ENCODE measurements around the gene SLC6A13.

DNA sequence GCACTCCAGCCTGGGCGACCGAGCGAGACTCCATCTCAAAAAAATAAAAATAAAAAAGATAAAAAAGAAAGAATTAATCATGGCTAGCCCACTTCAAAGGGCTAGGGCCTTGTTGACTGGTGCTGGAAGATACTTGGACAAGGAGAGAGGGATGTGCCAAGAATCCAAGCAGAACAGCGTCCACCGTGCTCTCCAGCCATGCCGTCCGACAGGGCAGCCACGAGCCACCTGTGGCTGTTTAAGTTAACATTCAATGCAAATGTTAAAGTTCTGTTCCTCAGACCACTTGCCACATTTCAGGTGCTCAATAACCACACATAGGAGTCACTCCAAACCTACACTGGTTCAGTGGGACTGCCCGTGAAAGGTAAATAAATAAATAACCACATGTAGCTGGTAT is 21.4 kb downstream of the SLC6A13 start:
- TF ChIP-seq, protein P1, sequence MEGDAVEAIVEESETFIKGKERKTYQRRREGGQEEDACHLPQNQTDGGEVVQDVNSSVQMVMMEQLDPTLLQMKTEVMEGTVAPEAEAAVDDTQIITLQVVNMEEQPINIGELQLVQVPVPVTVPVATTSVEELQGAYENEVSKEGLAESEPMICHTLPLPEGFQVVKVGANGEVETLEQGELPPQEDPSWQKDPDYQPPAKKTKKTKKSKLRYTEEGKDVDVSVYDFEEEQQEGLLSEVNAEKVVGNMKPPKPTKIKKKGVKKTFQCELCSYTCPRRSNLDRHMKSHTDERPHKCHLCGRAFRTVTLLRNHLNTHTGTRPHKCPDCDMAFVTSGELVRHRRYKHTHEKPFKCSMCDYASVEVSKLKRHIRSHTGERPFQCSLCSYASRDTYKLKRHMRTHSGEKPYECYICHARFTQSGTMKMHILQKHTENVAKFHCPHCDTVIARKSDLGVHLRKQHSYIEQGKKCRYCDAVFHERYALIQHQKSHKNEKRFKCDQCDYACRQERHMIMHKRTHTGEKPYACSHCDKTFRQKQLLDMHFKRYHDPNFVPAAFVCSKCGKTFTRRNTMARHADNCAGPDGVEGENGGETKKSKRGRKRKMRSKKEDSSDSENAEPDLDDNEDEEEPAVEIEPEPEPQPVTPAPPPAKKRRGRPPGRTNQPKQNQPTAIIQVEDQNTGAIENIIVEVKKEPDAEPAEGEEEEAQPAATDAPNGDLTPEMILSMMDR (IDR thresholded peaks at IDR 0.05 in 2 of 3, conservative IDR thresholded peaks at IDR 0.05 in 1 of 3; ENCODE audit: control insufficient read depth in 2 of 3, extremely low read depth in 1 of 3, insufficient read depth in 1 of 3, low read depth in 3 of 3, low read length in 3 of 3): no peak
- TF ChIP-seq, protein P2, sequence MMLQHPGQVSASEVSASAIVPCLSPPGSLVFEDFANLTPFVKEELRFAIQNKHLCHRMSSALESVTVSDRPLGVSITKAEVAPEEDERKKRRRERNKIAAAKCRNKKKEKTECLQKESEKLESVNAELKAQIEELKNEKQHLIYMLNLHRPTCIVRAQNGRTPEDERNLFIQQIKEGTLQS (IDR thresholded peaks at IDR 0.05; ENCODE audit: borderline replicate concordance, extremely low read depth, low read depth, low read length): no peak
- no peak for TF ChIP-seq SUZ12 (IDR thresholded peaks at IDR 0.05; ENCODE audit: unreplicated experiment)
- no peak for TF ChIP-seq EZH2 (IDR thresholded peaks at IDR 0.05; ENCODE audit: borderline replicate concordance, control insufficient read depth, low read depth, low read length)
- no peak for TF ChIP-seq POLR2AphosphoS5 (IDR thresholded peaks at IDR 0.05; ENCODE audit: low read length)
- no peak for TF ChIP-seq POLR2A (IDR thresholded peaks at IDR 0.05; ENCODE audit: low read depth, low read length)
- no peak for TF ChIP-seq HDAC2 (IDR thresholded peaks at IDR 0.05)
- no peak for TF ChIP-seq SP1 (IDR thresholded peaks at IDR 0.05; ENCODE audit: low read depth, low read length)
- TF ChIP-seq CEBPB (IDR thresholded peaks at IDR 0.05; ENCODE audit: borderline replicate concordance in 1 of 2, low read depth in 2 of 2, low read length in 2 of 2): no peak
- TF ChIP-seq, protein P3, sequence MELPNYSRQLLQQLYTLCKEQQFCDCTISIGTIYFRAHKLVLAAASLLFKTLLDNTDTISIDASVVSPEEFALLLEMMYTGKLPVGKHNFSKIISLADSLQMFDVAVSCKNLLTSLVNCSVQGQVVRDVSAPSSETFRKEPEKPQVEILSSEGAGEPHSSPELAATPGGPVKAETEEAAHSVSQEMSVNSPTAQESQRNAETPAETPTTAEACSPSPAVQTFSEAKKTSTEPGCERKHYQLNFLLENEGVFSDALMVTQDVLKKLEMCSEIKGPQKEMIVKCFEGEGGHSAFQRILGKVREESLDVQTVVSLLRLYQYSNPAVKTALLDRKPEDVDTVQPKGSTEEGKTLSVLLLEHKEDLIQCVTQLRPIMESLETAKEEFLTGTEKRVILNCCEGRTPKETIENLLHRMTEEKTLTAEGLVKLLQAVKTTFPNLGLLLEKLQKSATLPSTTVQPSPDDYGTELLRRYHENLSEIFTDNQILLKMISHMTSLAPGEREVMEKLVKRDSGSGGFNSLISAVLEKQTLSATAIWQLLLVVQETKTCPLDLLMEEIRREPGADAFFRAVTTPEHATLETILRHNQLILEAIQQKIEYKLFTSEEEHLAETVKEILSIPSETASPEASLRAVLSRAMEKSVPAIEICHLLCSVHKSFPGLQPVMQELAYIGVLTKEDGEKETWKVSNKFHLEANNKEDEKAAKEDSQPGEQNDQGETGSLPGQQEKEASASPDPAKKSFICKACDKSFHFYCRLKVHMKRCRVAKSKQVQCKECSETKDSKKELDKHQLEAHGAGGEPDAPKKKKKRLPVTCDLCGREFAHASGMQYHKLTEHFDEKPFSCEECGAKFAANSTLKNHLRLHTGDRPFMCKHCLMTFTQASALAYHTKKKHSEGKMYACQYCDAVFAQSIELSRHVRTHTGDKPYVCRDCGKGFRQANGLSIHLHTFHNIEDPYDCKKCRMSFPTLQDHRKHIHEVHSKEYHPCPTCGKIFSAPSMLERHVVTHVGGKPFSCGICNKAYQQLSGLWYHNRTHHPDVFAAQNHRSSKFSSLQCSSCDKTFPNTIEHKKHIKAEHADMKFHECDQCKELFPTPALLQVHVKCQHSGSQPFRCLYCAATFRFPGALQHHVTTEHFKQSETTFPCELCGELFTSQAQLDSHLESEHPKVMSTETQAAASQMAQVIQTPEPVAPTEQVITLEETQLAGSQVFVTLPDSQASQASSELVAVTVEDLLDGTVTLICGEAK (IDR thresholded peaks at IDR 0.05; ENCODE audit: borderline replicate concordance): no peak
